Neuronal stem cell (in vitro differentiated cells): ENCODE data around the gene CELF4.

ENCODE experiments used
- DNase-seq: peaks from one replicate; pipeline ENCODE4 v3.0.0-alpha.2; 2013; ENCODE audit warnings: low spot score
- H2AFZ ChIP-seq: one replicate; pipeline ENCODE4 v1.6.1; 2013; ENCODE audit warnings: mild to moderate bottlenecking, low read length, inconsistent platforms
- H2AK5ac ChIP-seq: 2 replicates; pipeline ENCODE4 v1.6.1; 2013; ENCODE audit warnings: low read depth, mild to moderate bottlenecking, inconsistent platforms, low read length, moderate library complexity, mixed read lengths
- H2BK120ac ChIP-seq: 2 replicates; pipeline ENCODE4 v1.6.1; 2013; ENCODE audit warnings: low read depth, mild to moderate bottlenecking, inconsistent platforms, low read length, moderate library complexity, mixed read lengths
- H2BK12ac ChIP-seq: one replicate; pipeline ENCODE4 v1.6.1; 2013; ENCODE audit warnings: low read length, inconsistent platforms
- H2BK15ac ChIP-seq: 2 replicates; pipeline ENCODE4 v1.6.1; 2013; ENCODE audit warnings: mild to moderate bottlenecking, low read length, inconsistent platforms, mixed read lengths
- H2BK5ac ChIP-seq: one replicate; pipeline ENCODE4 v1.6.1; 2013; ENCODE audit warnings: inconsistent platforms, mild to moderate bottlenecking, low read length, moderate library complexity
- H3K14ac ChIP-seq: one replicate; pipeline ENCODE4 v1.6.1; 2013; ENCODE audit warnings: low read length, inconsistent platforms
- H3K18ac ChIP-seq: 2 replicates; pipeline ENCODE4 v1.6.1; 2013; ENCODE audit warnings: low read length, inconsistent platforms
- H3K23ac ChIP-seq: 2 replicates; pipeline ENCODE4 v1.6.1; 2013; ENCODE audit warnings: low read depth, mild to moderate bottlenecking, mixed read lengths, low read length, inconsistent platforms; ENCODE audit not compliant: poor library complexity
- H3K27ac ChIP-seq: replicated peaks from 3 replicates; pipeline ENCODE4 v1.5.1; 2013; ENCODE audit warnings: low read length, inconsistent platforms
- H3K27me3 ChIP-seq, 3 experiments: 2 replicates each; pipeline ENCODE4 v1.6.1; 2013; ENCODE audit warnings: low read length in 3 of 3, mild to moderate bottlenecking in 2 of 3, inconsistent platforms in 1 of 3, low read depth in 1 of 3, mixed read lengths in 1 of 3, moderate library complexity in 1 of 3; ENCODE audit not compliant: control insufficient read depth in 3 of 3, insufficient read depth in 3 of 3
- H3K36me3 ChIP-seq, 2 donors: replicated peaks in 1 of 2; 2 replicates each; pipeline ENCODE4 v1.6.1; 2013; ENCODE audit warnings: low read length in 2 of 2; ENCODE audit not compliant: control insufficient read depth in 2 of 2, insufficient read depth in 2 of 2
- H3K4ac ChIP-seq: 2 replicates; pipeline ENCODE4 v1.6.1; 2013; ENCODE audit warnings: inconsistent platforms, mild to moderate bottlenecking, low read length, moderate library complexity
- H3K4me1 ChIP-seq, 2 donors: 1 replicate in 1 of 2; 2 replicates in 1 of 2; pipeline ENCODE4 v1.6.1; 2013; ENCODE audit warnings: low read length in 2 of 2, low read depth in 1 of 2; ENCODE audit not compliant: control insufficient read depth in 2 of 2, insufficient read depth in 1 of 2
- H3K4me2 ChIP-seq: one replicate; pipeline ENCODE4 v1.6.1; 2013; ENCODE audit warnings: mild to moderate bottlenecking, low read length, inconsistent platforms; ENCODE audit not compliant: insufficient read depth, poor library complexity, severe bottlenecking
- H3K4me3 ChIP-seq, 2 donors: 2 replicates each; pipeline ENCODE4 v1.5.1; 2013; ENCODE audit warnings: low read length in 2 of 2, mild to moderate bottlenecking in 2 of 2, inconsistent platforms in 1 of 2, moderate library complexity in 1 of 2
- H3K79me1 ChIP-seq: one replicate; pipeline ENCODE4 v1.6.1; 2013; ENCODE audit warnings: low read depth, mild to moderate bottlenecking, inconsistent platforms, low read length, moderate library complexity
- H3K9ac ChIP-seq: one replicate; pipeline ENCODE4 v1.6.1; 2013; ENCODE audit warnings: mild to moderate bottlenecking, low read depth, low read length, inconsistent platforms; ENCODE audit not compliant: poor library complexity
- H3K9me3 ChIP-seq, 2 donors: replicated peaks in 1 of 2; 2 replicates each; pipeline versions ENCODE3 to v1.6.1; 2013; ENCODE audit warnings: low read length in 2 of 2, mild to moderate bottlenecking in 2 of 2, inconsistent platforms in 1 of 2, low read depth in 1 of 2, mixed read lengths in 1 of 2, moderate library complexity in 1 of 2; ENCODE audit not compliant: control insufficient read depth in 2 of 2, insufficient read depth in 1 of 2
- H4K8ac ChIP-seq: one replicate; pipeline ENCODE4 v1.6.1; 2013; ENCODE audit warnings: low read depth, mild to moderate bottlenecking, inconsistent platforms, low read length, moderate library complexity
- H4K91ac ChIP-seq: one replicate; pipeline ENCODE4 v1.6.1; 2013; ENCODE audit warnings: low read length, low read depth, mild to moderate bottlenecking, inconsistent platforms; ENCODE audit not compliant: poor library complexity
- WGBS, 2 donors: extraction: QIAGEN DNeasy Blood & Tissue Kit; methylation state at CpG; one replicate each; pipeline ENCODE4 v1.1.7; 2013; ENCODE audit warnings: missing lambda C conversion rate in 2 of 2, mixed read lengths in 1 of 2; ENCODE audit not compliant: insufficient read length in 2 of 2, insufficient replicate concordance in 1 of 2; ENCODE audit errors: extremely low coverage in 2 of 2; 5-methylcytosine and 5-hydroxymethylcytosine counted together

The CELF4 gene

DNA sequence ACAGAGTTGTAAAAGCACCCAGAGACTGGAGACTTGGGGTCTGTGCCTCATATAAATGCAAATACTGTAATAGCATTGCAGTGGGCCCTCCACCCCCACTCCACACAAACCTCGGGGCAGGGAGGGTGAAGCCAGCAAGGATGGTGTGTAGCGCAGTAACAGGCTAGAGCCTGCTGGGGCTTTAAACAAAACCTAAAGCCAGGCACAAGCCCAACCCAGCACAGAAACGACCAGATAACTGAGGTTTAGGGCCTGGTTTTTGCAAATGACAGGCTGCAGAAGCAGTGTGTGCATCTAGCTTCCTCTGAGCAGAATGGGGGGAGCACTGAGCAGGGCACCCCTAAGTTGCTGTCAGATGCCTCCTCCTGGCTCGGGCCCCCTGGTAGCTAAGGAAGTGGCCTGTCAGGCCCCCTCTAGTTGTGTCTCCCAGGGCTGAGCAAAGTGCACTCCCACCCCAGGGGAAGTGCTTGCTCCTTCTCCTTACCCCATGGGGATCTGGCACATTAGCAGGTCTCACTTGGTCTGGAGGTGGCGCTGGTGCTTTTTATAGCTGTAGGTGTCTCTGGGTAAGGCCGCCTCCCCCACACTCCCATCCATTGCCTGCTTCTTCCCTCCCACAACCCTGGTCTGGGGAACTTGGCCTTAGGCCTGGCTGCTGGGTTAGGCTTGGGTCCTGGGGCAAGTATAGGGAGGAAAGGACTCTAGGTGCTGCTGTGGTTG lies 135.1 kb downstream of the CELF4 start:
- Histone ChIP-seq H3K27ac (no peak overlapping the region), H3K14ac (no peak overlapping the region), H2AK5ac (no peak overlapping the region), H3K36me3 (no peaks in the 10 kb centered on the region), H2BK5ac (no peak overlapping the region), H3K9me3 (no peaks in the 10 kb centered on the region), H3K27me3 (peaks cover 0 to 4% (median 0%) of the 10 kb centered on the region in 3 experiments), H2AFZ (no peak overlapping the region), H3K18ac (no peak overlapping the region), H2BK15ac (no peak overlapping the region), H3K4me2 (no peak overlapping the region), H3K9ac (no peak overlapping the region), H3K4ac (no peak overlapping the region), H3K23ac (no peak overlapping the region), H3K79me1 (no peaks in the 10 kb centered on the region), H4K8ac (no peak overlapping the region), H2BK120ac (no peak overlapping the region), H4K91ac (no peak overlapping the region), H3K4me1 (peaks cover 0 to 3% of the 10 kb centered on the region in 2 donors), H3K4me3 (no peak overlapping the region), H2BK12ac (no peak overlapping the region)
- no peak for DNase-seq
- no CpG with 5 or more reads among the region's 6 CpGs for WGBS, 2 donors

GRCh38 chr18:37429791-37430190 lies 135.8 kb downstream of the CELF4 start:
- Histone ChIP-seq H3K4me1 (peaks cover 0 to 1% of the 10 kb centered on the region in 2 donors), H2BK120ac (no peak overlapping the region), H3K23ac (no peak overlapping the region), H3K36me3 (no peaks in the 10 kb centered on the region), H3K18ac (peak overlapping the region; percentile 55), H3K4ac (no peak overlapping the region), H2BK5ac (no peak overlapping the region), H3K27ac (no peak overlapping the region), H3K79me1 (no peaks in the 10 kb centered on the region), H2AFZ (no peak overlapping the region), H3K4me2 (no peak overlapping the region), H3K9ac (no peak overlapping the region), H3K9me3 (no peaks in the 10 kb centered on the region), H2BK12ac (no peak overlapping the region), H2AK5ac (no peak overlapping the region), H3K4me3 (peak overlapping the region in 1 of 2 donors; percentile 26), H4K91ac (no peak overlapping the region), H3K27me3 (no peaks in the 10 kb centered on the region), H4K8ac (no peak overlapping the region), H3K14ac (no peak overlapping the region), H2BK15ac (no peak overlapping the region)
- no peak for DNase-seq
- no CpG with 5 or more reads among the region's 4 CpGs for WGBS, 2 donors

DNA sequence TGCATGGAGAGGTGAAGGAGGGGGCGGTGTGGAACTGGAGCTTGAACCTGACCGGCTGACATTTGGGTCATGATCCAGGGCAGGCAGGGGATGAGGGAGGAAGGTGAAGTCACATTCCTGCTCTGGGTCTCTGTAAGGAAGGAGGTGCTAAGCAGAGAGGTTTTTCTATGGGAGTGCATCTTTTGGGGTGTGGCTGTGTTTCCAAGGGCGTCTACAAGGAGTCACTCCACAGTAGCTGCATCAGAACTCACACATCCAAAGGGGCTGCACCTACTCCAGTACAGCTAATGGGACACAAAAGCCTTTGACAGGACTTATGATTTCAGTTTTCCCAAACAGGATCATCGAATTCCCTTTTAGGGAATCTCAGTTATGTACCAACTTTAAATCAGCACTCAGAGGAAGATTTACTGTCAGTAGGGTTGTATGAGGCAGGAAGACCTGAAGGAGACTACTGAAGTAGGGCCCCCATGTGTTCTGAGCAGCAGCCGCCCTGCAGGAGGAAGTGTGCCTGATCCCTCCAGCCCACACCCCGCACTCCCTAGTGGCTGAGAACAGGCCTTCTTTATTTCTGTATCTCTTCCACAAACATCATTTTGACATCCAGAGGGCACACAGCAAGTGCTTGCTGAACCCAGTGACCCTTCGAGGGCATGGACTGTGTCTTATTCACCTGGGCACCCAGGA lies 137.2 kb downstream of the CELF4 start:
- Histone ChIP-seq H4K8ac (no peak overlapping the region), H3K9me3 (no peaks in the 10 kb centered on the region), H3K4me3 (no peak overlapping the region), H2AK5ac (no peak overlapping the region), H2BK15ac (no peak overlapping the region), H2BK12ac (no peak overlapping the region), H2BK5ac (no peak overlapping the region), H3K9ac (no peak overlapping the region), H3K27me3 (no peaks in the 10 kb centered on the region), H3K79me1 (no peaks in the 10 kb centered on the region), H2AFZ (no peak overlapping the region), H3K4me2 (no peak overlapping the region), H3K23ac (no peak overlapping the region), H3K18ac (no peak overlapping the region), H2BK120ac (no peak overlapping the region), H3K4ac (no peak overlapping the region), H3K14ac (no peak overlapping the region), H3K4me1 (peaks cover 0 to 1% of the 10 kb centered on the region in 2 donors), H3K36me3 (no peaks in the 10 kb centered on the region), H3K27ac (no peak overlapping the region), H4K91ac (no peak overlapping the region)
- no peak for DNase-seq
- no CpG with 5 or more reads among the region's 7 CpGs for WGBS, 2 donors

GRCh38 chr18:37426586-37426985 lies 139.0 kb downstream of the CELF4 start:
- no peak for DNase-seq
- Histone ChIP-seq H2BK12ac (no peak overlapping the region), H3K4ac (no peak overlapping the region), H2BK5ac (no peak overlapping the region), H3K4me1 (peaks cover 0 to 12% of the 10 kb centered on the region in 2 donors), H4K91ac (no peak overlapping the region), H3K9ac (no peak overlapping the region), H4K8ac (no peak overlapping the region), H3K4me2 (no peak overlapping the region), H3K27ac (no peak overlapping the region), H2AK5ac (no peak overlapping the region), H3K18ac (no peak overlapping the region), H3K14ac (no peak overlapping the region), H3K27me3 (peaks cover 0 to 2% (median 0%) of the 10 kb centered on the region in 3 experiments), H2BK15ac (no peak overlapping the region), H3K79me1 (no peaks in the 10 kb centered on the region), H3K36me3 (no peaks in the 10 kb centered on the region), H3K4me3 (no peak overlapping the region), H3K9me3 (no peaks in the 10 kb centered on the region), H2AFZ (no peak overlapping the region), H3K23ac (peak overlapping the region; percentile 20), H2BK120ac (no peak overlapping the region)
- no CpG with 5 or more reads among the region's 15 CpGs for WGBS, 2 donors
